Activated T-cell treated with anti-CD3 and anti-CD28 coated beads for 24 hours (primary cell): ENCODE results near the gene NFATC4.
"Not testable (repeated sequence)": the region's sequence is repeated elsewhere in the genome, so short reads cannot be mapped to it uniquely, and the experiment has no call there.

ENCODE experiments used
- DNase-seq: peaks from one replicate; pipeline ENCODE4 v3.0.0-alpha.2; 2020; ENCODE audit warnings: low read depth

The NFATC4 gene

DNA sequence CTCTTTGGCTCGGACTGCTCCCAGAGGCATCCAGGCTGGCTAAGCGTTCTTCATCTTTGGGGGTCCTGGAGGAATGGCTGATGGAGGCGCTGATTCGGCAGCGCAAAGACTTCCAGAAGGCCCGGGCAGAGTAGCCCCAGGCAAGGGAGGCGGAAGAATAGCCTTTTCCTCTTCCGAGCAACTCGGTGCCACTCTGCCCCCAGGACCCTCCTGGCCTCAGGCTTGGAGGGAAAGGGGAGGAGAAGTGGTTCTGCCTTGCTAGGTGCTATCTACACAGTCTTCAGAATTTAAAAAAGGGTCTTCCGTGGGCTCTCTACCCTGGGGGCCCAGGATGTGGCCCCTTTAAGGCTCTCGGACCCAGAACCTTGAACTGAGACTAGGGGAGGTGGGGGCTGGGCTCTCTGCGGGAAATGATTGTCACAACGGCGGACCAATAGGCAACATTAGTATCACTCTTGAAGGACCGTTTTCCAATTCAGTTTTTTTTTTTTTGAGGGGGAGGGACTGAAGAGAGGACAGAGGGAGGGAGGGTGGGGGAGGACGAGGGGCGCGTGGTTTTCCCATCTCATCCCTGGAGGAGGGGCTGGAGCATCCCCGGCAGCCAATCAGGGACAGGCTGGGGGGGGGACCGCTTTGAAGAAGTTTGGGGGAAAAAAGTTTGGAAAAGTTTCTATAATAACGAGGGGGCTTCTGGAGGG lies at the start of gene NFATC4:
Gene NFATC4 (plus strand): TSS at position 671 of the 698 bp plus-strand sequence. CDS start 157 bp downstream, outside the sequence.
- no peak for DNase-seq

DNA sequence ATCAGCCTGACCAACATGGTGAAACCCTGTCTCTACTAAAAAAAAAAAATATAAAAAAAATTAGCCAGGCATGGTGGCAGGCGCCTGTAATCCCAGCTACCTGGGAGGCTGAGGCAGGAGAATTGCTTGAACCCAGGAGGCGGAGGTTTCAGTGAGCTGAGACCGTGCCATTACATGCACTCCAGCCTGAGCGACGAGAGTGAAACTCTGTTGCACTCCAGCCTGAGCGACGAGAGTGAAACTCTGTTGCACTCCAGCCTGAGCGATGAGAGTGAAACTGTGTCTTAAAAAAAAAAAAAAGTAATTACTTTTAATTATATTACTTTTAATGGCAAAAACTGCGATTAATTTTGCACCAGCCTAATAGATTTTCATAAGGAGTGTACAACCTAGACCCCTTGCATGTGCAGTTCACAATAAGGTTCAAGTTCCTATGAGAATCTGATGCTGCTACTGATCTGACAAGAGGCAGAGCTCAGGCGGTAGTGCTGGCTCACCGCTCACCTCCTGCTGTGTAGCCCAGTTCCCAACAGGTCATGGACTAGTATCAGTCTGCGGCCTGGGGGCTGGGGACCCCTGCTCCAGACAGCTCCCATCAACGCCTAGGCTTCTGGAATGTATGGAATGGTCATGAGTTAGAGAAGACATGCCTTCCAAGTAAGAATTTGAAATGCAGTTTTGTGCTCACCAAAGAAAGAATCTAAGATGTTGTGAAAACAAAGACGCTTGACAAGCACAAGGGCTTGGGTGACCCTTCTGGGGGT lies 46.6 kb upstream of the NFATC4 start:
- DNase-seq, result no peak

DNA sequence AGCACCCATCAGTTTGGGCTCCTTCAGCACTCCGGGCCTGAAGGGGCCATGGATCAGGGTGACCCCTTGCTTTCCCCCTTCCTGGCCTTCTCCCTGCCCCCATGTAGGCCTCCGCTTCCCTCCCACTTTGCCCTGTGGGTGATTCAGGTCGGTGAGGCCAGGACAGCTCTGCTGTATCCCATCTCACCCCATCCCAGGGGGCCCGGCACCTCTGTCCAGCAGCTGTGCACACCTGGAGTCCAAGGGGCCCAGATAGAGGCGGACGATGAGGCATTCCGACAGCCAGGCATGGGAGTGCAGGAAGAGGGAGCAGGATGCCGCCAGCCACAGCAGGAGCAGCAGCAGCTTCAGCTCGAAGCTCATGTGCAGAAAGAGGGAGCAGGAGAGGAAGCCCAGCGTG lies 45.3 kb upstream of the NFATC4 start:
- no peak for DNase-seq

DNA sequence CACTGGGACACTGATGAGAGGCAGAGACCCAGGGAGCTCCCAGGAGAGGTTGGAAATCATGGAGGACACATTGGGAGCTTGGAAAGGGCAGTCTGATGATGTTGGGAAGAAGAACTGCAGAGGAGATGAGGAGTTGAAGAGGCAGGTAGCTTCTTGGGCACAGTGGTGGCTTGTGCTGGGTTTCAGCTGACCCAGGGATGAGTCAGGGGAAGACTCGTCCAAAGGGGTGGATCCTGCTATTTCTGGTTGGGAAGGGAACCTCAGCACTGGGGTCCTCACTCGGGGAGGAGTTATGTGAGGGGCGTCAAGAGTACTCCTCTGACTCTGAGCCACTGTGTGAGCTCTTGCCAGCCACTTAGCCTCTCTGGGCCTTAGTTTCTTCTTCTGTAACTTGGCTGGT lies 44.6 kb upstream of the NFATC4 start:
- DNase-seq, result no peak

DNA sequence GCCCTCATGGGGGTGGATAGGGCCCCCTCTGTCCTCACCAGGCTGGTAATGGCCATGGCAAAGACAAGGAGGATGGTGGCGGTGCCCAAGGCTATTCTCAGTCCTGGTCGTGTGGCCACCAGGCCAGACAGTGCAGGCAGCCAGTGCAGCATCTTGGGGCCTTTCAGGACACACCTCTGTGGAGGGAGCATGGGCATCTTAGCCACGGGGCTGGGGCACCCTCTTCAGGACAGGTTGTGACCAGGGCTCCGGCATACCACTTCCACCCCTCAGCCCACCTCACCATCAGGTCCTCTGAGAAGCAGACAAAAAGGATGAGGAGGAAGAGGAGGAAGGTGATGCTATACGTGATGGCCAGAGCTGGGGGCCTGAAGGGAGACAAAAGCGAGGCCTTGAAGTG lies 44.0 kb upstream of the NFATC4 start:
- DNase-seq, result no peak

DNA sequence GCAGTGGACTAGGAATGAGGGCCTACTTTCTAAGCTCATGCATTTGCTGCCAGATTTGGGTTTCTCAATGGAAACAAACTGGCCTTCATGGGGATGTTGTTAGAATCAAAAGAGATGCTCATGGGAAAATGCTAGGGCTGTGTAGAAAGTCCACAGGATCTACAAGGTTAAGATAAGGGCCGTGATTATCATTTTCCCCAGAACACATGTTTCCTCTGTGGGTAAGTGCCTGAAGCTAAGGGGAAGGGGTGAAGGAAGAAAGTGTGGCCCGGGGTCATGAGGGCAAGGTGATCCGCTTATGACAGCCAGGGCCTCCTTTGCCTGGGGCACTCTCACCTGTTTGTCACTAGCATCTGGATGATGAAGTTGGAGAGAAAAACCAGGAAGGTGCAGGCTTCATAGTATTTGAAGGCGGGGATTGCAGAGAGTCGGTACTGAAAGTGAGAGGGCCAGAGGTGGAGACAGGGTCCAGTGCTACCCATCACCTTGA lies 42.9 kb upstream of the NFATC4 start:
- DNase-seq, result no peak

DNA sequence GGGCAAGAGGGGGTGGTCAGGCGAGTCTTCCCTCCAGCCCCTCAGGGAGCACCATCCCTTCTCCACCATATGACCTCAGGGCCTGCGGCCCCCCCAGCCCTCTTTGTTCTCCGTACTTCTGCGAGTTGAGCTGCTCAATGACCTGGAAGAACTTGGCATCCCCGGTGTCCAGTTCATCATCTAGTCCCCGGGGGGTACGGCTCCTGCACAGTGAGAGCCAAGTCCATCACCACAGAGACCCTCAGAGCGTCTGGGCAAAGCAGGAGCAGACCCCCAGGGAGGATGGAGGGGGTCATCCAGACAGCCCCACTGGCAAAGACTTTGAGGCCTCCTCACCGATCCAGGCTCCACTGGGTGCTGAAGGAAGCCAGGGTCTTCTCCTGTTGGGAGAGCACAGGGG lies 42.0 kb upstream of the NFATC4 start:
- DNase-seq, result no peak

DNA sequence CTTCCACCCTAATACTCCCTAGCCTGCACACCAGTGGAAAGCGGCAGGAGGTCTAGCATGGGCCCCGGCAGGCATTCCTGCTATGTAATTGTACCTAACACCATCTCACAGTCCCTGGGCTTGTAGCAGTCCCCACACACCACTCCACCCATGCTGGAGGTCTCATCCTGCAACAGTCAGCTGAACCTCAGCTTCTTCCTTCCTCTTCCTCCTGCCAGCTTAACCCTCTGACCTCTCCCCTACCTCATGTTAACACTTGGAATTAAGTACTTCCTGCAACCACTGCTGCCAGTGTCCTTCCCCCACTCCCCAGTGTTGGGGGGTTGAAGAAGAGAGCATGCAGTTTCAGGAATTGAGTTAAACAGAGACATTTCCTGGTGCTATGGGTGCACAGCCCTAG lies 40.7 kb upstream of the NFATC4 start:
- DNase-seq, result no peak

DNA sequence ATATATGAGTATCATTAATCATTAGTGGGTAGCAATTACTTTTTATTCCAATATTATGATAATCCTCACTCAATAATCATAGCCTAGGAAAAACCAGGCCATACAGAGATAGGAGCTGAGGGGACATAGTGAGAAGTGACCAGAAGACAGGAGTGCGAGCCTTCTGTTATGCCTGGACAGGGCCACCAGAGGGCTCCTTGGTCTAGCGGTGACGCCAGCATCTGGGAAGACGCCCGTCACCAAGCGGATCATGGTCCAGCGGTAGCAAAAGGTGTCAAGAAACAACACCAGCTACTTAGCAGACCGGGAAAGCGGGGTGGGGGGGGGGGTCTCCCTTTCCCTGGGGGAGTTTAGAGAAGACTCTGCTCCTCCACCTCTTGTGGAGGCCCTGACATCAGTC lies 40.1 kb upstream of the NFATC4 start:
- not testable (repeated sequence) for DNase-seq

DNA sequence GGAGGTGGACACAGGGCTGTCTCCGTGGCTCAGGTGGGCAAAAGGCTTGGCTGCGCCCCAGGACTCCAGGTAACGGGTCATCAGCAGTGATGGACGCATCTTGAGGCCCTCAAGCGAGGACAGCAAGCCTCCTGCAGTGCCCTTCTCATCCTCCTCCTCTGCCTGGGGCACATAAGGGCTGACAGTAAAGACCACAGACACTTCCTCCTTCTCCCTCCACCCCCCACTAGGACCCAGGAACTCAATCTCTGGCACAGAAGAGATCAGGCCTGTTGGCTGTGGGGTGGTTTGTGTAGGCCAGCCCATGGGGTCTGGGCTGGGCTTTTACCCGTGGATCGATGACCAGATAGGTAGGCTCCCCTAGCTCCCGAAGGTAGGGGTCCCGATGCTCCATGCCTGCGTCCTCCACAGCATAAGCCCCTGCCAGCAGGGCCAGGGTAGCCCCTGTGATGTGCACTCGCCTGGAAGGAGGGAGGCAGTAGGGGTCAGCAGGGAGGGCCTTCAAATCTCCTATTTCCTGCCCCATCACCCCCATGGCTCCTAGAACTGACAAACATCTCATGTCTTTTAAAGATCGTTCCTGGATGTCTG lies 38.8 kb upstream of the NFATC4 start:
- DNase-seq, result no peak

DNA sequence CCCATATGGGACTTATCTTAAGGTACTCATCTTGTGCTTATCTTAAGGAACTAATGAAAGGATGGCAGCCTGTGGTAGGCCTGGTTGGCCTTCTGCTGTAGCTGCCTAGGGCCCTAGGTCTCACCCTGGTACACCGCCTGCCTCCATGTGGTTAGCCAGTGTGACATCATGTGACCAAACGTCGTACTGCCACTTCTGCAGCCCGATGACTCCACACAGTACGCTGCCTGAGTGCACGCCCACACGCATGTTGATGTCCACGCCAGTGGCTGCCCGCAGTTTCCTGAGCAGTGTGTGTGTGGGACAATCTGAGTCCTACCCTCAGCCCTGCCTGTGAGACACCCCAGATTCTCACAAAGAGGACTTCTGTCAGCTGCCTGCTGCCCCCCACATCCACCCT lies 38.2 kb upstream of the NFATC4 start:
- no peak for DNase-seq

DNA sequence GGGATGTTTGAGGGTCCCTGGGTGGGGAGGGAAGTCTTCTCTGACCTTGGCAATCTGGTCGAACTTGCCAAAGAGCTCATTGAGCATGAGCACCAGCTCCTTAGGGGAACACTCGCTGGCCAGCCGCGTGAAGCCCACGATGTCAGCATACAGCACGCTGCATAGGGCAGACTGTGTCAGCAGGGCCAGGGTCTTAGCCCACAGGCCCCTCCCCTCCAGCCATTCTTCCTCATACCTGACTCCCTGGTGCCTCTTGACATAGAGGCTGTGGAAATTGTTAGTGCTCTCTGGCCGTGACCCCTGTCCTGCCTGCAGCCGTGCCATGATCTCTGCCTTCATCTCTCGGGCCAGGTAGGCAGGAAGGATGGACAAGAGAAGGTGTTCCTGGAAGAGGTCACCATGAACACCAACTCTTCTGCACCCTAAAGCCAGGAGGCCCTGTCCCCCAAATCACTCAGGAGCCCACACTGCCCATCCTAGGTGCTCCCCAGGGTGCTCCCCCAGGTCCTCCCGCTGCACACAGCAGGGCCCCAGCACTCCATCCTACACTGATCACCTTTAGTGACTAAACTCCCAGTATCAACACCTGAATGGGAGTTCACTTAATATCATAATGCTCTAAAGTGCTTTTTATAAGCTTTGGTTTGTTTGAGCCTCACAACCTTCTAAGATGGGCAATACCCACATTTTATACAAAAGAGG lies 36.9 kb upstream of the NFATC4 start:
- no peak for DNase-seq

DNA sequence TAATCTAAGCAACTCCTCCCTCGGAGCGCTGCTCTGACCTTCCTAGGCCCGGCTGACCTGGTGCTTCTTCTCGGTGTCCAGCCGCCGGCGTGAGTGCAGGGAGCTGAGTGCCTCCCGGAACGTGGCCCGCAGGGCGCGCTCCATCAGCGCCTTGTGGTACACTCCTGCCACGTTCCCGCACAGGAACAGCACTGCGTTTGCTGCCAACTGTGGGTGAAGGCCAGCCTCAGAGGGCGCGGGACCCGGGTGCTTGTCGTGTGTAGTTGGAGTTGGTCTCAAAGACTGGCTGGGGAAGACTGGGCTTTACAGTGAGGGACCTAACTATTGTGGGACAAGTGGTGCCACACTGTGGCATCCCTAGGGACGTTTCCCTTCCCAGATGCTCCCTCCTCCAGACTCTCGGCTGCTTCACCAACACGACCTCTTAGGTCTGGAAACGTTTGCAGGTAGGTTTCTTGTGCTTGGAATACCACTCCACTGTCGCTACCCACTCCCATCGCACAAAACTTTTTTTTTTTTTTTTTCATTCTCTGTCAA lies 36.2 kb upstream of the NFATC4 start:
- DNase-seq, result no peak

DNA sequence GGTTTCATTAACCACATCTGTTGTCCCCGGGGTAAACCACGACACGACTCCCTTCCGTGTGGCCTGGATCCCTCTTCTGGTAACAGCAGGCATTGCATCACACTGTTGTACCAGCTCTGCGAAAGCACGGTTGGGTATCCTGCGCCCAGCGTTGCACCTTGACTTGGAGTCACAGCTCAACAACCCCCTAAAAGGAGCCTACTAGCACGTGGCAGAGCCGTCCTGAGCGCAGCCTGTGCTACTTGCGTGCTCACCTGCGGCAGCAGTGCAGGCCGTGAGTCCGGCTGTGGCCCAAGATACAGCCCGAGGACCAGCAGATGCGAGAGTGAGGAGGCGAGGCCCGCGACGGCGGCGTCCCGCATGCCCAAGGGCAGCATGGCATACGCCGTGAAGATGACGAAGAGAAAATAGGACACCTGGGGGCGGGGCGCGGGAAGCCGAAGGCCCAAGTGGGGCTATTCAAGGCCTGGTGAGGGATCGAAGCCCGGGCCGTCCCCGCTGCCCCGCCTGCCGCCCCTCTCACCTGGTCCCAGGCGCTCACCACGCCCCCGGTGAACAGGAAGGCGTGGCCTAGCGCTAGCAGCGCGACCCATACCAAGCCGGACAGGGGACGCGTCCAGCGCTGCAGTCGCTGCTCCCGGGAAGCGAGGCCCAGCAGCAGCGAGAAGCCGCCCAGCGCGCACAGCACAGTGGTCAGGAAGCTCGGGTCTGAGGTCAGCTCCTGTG lies 35.6 kb upstream of the NFATC4 start:
- peak; percentile 81 for DNase-seq

DNA sequence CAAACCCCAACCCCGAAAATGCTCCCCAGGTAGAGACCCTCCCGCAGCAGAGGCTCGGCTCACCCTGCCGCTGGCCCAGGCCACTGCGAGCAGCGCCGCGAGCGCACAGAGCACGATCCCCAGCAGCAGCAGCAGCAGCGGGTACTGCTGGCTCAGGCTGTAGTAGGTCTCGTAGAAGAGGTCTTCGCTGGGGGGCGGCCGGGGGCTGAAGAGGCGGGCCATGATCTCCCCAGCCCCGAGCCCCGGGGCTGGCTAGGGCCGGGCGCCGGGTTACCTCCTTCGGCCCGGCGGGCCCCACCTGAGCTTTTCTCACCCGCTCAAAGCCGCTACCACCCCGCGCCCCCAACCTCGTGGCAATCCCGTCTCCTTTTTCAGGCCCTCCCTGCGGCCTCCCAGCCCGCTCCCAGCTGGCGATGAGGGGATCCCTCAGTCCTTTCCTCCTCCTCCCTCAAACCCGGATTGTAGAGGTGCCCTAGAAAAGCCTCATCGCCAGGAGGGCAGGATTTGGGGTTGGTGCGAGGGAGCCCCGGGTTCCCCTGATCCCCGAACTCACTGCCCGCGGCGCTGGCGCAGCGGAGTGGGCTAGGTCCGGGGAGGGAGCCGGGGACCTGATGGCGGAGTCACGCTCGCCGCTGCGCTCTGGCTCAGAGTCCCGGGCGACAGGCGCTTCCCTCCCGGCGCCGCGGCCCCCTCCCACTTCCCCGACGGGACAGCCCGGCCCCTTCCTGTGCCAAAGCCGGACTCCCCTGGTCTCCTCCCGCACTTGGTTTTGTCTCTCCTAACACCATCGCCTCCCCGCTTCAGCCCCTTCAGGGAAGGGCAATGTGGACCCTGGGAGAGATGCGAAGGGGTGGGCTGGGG lies 33.3 kb upstream of the NFATC4 start, which contains the start of gene ADCY4:
Gene ADCY4 (minus strand): TSS at position 641 of the 861 bp plus-strand sequence. CDS start 419 bp downstream, at position 222.
- DNase-seq, result no peak

DNA sequence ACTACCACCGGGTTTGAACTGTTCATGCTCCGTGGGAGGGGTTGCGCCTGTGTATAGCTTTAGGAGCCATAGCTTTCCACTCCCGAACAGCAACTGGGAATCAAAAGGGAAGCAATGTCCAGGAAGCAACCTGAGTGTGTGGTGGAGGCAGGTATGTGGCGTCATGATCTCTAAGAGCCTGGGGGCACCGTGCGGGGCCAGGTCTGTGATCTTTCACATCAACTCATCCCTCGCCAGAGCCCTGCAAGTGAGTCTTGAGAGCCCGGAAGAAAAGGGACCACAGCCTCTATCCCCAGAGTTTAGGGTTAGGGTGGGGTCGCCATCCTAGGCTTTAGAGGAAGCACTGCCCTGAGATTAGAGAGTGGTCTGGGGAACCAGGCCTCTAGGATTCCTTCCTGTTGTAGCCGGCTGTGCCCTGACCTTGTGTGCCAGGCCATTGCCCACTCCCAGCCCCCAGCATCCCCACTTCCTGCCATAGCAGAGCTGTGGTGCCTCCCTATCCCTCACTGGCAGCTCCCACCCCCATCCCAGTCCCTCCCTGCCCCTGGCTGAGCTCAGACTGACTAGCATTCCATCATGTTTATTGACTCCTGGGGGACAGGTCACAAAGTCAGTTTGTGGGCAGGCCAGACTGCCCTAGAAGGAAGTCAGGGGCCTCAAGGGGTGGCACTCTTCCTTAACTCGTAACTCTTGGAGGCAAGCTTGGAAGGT lies 32.4 kb upstream of the NFATC4 start:
- DNase-seq, result no peak

DNA sequence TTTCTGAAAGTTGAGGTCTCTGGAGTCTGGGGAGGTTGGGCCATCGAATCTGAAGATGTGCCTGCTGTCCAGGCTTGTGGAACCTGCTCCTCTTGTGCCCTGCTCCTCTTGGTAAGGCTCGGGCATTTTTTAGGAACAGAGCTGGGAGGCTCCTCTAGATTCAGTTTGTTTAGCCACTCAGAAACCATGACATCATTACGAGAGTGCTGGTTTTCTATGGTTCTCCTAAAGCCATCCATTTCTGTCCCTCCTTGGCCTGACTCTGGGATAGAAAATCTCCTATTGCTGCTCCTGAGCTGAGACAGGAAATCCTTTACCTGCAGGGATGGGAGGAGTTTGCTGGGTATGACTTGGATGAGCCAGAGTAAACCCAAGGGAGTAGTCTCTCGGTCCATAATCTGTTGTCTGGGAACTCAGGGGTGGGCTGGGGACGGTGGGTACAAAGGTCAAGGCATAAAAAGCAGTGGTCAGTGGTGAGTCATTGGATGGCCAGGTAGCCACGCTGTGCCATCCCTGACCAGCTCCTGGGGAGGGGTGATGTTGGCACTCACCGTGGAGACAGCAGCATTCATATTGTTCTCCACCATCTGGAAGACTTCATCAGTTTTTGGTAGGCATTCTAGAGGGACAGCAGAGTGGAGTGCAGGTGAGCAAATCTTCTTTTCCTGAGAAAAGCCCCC lies 30.7 kb upstream of the NFATC4 start:
- no peak for DNase-seq

DNA sequence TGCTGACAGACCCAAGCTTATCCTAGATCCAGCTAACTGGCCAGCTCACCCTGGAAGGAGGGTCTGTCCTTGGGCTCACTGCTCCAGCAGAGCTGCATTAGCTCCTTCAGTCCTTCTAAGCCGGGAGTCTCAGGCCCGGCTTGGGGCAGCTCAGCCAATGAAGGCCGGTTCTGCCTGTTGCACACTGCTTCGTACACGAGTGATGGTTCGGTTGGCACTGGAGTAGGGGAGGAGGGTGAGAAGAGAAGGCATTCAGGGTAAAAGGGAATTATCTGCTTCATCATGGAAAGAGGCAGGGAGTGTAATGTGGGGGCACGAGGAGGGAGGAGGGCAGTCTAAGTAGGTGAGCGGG lies 30.2 kb upstream of the NFATC4 start:
- DNase-seq, result no peak

DNA sequence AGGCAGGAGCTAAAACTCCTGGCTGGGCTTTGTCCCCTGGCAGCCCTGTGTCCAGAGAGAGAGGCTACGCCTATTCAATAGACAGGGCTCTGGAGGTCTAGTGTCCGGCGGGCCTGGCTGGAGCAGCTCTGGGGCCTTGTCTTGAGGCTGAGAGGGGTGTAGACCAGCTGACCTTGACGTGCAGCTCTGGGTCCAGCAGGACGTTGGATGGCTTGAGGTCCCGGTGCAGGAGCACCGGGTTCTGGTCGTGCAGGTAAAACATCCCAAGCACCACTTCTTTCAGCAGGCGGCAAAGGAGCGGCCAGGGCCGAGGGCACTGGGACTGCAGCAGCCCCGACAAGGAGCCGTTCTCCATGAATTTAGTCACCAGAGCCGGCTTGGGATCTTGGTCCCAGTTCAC lies 29.1 kb upstream of the NFATC4 start:
- DNase-seq, result no peak
